Naive thymus-derived CD4-positive, alpha-beta T cell (primary cell): ENCODE results near the gene SLF1. TPM values are rescaled to one million over a fixed set of nuclear protein-coding genes. Genes with fewer than 3 reads are reported as not detected.

Experiments used
- ATAC-seq: fragments of 150-1000 bp; cut with Tn5 transposase; 2 replicates; pipeline ENCODE4 v1.10.0; 2021; ENCODE audit warnings: mild to moderate bottlenecking, moderate library complexity
- CTCF ChIA-PET: fragments of 350-600 bp; sonication (Branson Sonifier 250); formaldehyde crosslinking; loops from one replicate; lab custom pipeline; 2021; ENCODE audit warnings: antibody characterized with exemption; lab: Charles Lee
- POLR2A ChIA-PET: fragments of 350-600 bp; sonication (Branson Sonifier 250); formaldehyde crosslinking; loops from one replicate; lab custom pipeline; 2021; ENCODE audit warnings: antibody characterized with exemption, inconsistent platforms; lab: Charles Lee
- DNase-seq, 9 donors: peaks; one replicate each; pipeline versions ENCODE4 v3.0.0 to v3.0.0-alpha.2; 2020 to 2022; ENCODE audit warnings: mixed read lengths in 1 of 9
- H3K27ac ChIP-seq: one replicate; pipeline ENCODE4 v1.7.0; 2013; ENCODE audit warnings: mild to moderate bottlenecking, low read depth, low read length, moderate library complexity
- H3K27me3 ChIP-seq, 2 donors: one replicate each; pipeline ENCODE4 v1.7.0; 2013; ENCODE audit warnings: low read length in 2 of 2, mild to moderate bottlenecking in 2 of 2, moderate library complexity in 2 of 2; ENCODE audit not compliant: control insufficient read depth in 2 of 2, insufficient read depth in 2 of 2
- H3K36me3 ChIP-seq, 3 experiments: 1 replicate in 2 of 3; 2 replicates in 1 of 3; pipeline ENCODE4 v1.7.0; 2013; ENCODE audit warnings: low read length in 3 of 3, mild to moderate bottlenecking in 3 of 3, moderate library complexity in 1 of 3; ENCODE audit not compliant: insufficient read depth in 3 of 3, control insufficient read depth in 2 of 3
- H3K4me1 ChIP-seq, 2 donors: one replicate each; pipeline ENCODE4 v1.7.0; 2013; ENCODE audit warnings: low read length in 2 of 2, mild to moderate bottlenecking in 2 of 2, moderate library complexity in 1 of 2; ENCODE audit not compliant: control insufficient read depth in 2 of 2, insufficient read depth in 2 of 2
- H3K4me3 ChIP-seq: 2 replicates; pipeline ENCODE4 v1.7.0; 2013; ENCODE audit warnings: mild to moderate bottlenecking, low read length
- H3K9me3 ChIP-seq, 3 experiments: 1 replicate in 2 of 3; 2 replicates in 1 of 3; pipeline ENCODE4 v1.7.0; 2013; ENCODE audit warnings: low read length in 3 of 3; ENCODE audit not compliant: control insufficient read depth in 2 of 3
- H3K27ac Mint-ChIP-seq, 9 donors: one replicate each; pipeline ENCODE4 v1.8.0; 2020 to 2022; ENCODE audit warnings: mixed read lengths in 9 of 9, mild to moderate bottlenecking in 8 of 9, moderate library complexity in 5 of 9, inconsistent platforms in 2 of 9
- H3K27me3 Mint-ChIP-seq, 5 donors: one replicate each; pipeline ENCODE4 v1.8.0; 2021 to 2022; ENCODE audit warnings: mixed read lengths in 5 of 5, mild to moderate bottlenecking in 1 of 5
- H3K36me3 Mint-ChIP-seq, 5 donors: one replicate each; pipeline ENCODE4 v1.8.0; 2020 to 2022; ENCODE audit warnings: mixed read lengths in 5 of 5, mild to moderate bottlenecking in 3 of 5, inconsistent platforms in 1 of 5
- H3K4me1 Mint-ChIP-seq, 7 donors: one replicate each; pipeline ENCODE4 v1.8.0; 2020 to 2022; ENCODE audit warnings: mixed read lengths in 7 of 7, mild to moderate bottlenecking in 3 of 7, inconsistent platforms in 1 of 7
- H3K4me3 Mint-ChIP-seq, 10 donors: one replicate each; pipeline ENCODE4 v1.8.0; 2020 to 2022; ENCODE audit warnings: mild to moderate bottlenecking in 10 of 10, mixed read lengths in 10 of 10, moderate library complexity in 6 of 10, inconsistent platforms in 2 of 10
- H3K9me3 Mint-ChIP-seq, 11 donors: one replicate each; pipeline ENCODE4 v1.8.0; 2020 to 2022; ENCODE audit warnings: mixed read lengths in 11 of 11, mild to moderate bottlenecking in 4 of 11, inconsistent platforms in 1 of 11, moderate library complexity in 1 of 11
- intact Hi-C, 2 donors: fragments of 100-400 bp; cut with micrococcal nuclease; formaldehyde crosslinking; loops; one replicate each; pipeline ENCODE4 v1.15.1; 2023
- polyA plus RNA-seq, 2 donors: library from polyadenylated mRNA; unstranded; fragments of 300-500 nt; fragmentation: Illumina TruSeq; gene quantifications; one replicate each; pipeline ENCODE4 v1.2.3, GENCODE V29; 2021
- total RNA-seq, 6 experiments: library from RNA in 5 of 6; stranded (reverse) in 5 of 6; gene quantifications; 1 replicate in 5 of 6; 2 replicates in 1 of 6; pipeline ENCODE4 v1.2.3 and lab custom pipeline; 2021 to 2026

SLF1 gene
- total and polyA plus RNA-seq, 7 experiments from 2014 or later, result 3.6 to 13.4 (median 8.2) TPM

DNA sequence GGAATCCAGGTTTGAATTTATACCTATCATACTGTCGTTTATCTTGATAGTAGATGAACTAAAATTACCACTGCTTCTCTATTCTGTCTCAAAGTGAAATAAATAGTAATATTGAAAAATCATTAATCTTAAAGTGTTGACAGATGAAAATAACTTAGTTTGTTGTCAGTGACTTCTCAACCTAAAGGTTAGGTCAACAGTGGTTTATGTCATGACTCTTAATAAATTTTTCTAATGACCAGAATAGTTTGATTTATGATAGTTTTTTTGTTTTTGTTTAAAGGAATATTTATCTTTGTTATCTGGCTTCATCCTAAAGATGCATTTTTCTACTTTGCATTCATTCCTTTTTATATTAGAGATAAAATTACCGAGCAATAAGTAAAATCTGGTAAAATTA is 81.1 kb downstream of the SLF1 start:
- Histone ChIP-seq H3K27me3 (no peaks in the 10 kb centered on the region), H3K27ac (no peak overlapping the region), H3K4me3 (no peak overlapping the region), H3K4me1 (no peaks in the 10 kb centered on the region), H3K36me3 (peaks cover 0 to 7% (median 5%) of the 10 kb centered on the region in 3 experiments), H3K9me3 (no peaks in the 10 kb centered on the region)
- Mint-ChIP-seq H3K27ac (no peak overlapping the region), H3K27me3 (no peaks in the 10 kb centered on the region), H3K9me3 (no peaks in the 10 kb centered on the region), H3K36me3 (peaks cover 0 to 16% (median 5%) of the 10 kb centered on the region in 5 donors), H3K4me3 (no peak overlapping the region), H3K4me1 (peaks cover 0 to 10% (median 0%) of the 10 kb centered on the region in 7 donors)
- DNase-seq (no peak), ATAC-seq (no peak)
- intact Hi-C loops, result no loop called here
- ChIA-PET POLR2A (no interaction called here), CTCF (no interaction called here)

DNA sequence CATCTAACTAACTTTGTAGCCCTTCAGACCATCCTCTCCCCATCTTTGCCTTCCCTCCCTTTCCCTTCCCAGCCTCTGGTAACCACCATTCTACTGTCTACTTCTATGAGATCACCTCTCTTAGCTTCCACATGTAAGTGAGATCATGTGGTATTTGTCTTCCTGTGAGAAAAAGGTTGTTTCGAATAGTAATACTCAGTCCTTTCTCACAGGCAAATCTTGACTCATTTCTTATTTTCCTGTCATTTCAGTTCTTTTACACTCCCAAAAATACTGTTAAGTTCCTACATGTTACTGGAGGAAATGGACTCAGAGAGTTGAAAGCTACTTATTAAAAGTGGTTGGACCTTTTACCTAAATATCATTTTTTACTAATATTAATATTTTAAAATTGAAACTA is 82.1 kb downstream of the SLF1 start:
- H3K4me3 ChIP-seq, result no peak overlapping the region
- intact Hi-C loops, result no loop called here
- ATAC-seq (no peak), DNase-seq (no peak)
- Mint-ChIP-seq H3K36me3 (peaks cover 0 to 9% (median 5%) of the 10 kb centered on the region in 5 donors), H3K4me3 (no peak overlapping the region), H3K4me1 (peaks cover 0 to 10% (median 0%) of the 10 kb centered on the region in 7 donors), H3K9me3 (no peaks in the 10 kb centered on the region), H3K27ac (peak overlapping the region in 1 of 9 donors; percentile 36), H3K27me3 (no peaks in the 10 kb centered on the region)
- ChIA-PET POLR2A (no interaction called here), CTCF (no interaction called here)
- H3K36me3 ChIP-seq, result no peaks in the 10 kb centered on the region
- H3K4me1 ChIP-seq, result no peaks in the 10 kb centered on the region
- no peaks in the 10 kb centered on the region for H3K27me3 ChIP-seq
- H3K27ac ChIP-seq, result no peak overlapping the region
- no peaks in the 10 kb centered on the region for H3K9me3 ChIP-seq

DNA sequence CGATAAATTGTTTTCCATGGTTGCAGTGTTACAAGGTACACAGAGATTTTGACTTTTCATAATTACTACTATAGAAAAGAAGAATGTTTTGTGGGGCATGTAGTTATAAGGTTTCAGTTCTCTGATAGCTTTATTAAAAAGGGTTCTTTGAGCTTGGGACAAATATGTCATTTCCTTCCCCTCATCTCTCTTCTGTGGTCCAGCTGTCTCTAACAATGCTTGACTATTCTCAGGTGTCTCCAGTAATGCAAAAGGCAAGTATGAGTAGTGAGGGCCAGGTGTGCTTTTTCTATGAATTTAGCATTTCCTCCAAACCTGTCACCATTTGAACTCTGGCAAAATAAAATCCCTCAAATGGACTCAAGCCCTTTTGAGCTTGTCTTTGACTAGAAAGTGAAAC is 84.3 kb downstream of the SLF1 start:
- H3K36me3 ChIP-seq, result no peaks in the 10 kb centered on the region
- CTCF ChIA-PET, result no interaction called here
- intact Hi-C loops, result no loop called here
- no peak overlapping the region for H3K27ac ChIP-seq
- H3K4me3 ChIP-seq, result no peak overlapping the region
- Mint-ChIP-seq H3K9me3 (no peaks in the 10 kb centered on the region), H3K36me3 (peaks cover 0 to 13% (median 5%) of the 10 kb centered on the region in 5 donors), H3K27me3 (no peaks in the 10 kb centered on the region), H3K27ac (peak overlapping the region in 3 of 9 donors; percentile 14 to 48 (median 39)), H3K4me3 (no peak overlapping the region), H3K4me1 (peaks cover 0 to 12% (median 0%) of the 10 kb centered on the region in 7 donors)
- no peaks in the 10 kb centered on the region for H3K4me1 ChIP-seq
- DNase-seq (no peak), ATAC-seq (no peak)
- H3K9me3 ChIP-seq, result no peaks in the 10 kb centered on the region
- no peaks in the 10 kb centered on the region for H3K27me3 ChIP-seq
- POLR2A ChIA-PET, result no interaction called here

DNA sequence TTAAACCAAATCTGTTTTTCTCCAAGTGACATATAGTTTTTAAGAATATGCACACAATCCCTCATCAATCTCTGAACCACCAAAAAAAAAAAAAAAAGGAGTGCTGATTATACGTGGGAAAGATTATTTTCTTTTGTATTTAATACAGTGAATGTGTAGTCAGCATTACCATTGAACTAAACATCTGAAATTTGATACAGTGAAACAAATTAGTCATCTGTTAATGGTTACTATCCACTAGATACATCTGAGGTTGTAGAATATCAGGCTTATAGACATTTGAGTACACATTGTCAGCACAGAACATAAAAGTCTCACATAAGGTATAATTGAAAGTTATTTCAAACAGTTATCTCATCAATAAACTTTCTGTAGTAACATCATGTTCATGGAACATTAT is 87.0 kb downstream of the SLF1 start:
- POLR2A ChIA-PET, result no interaction called here
- Mint-ChIP-seq H3K36me3 (peaks cover 0 to 29% (median 15%) of the 10 kb centered on the region in 5 donors), H3K4me1 (peaks cover 0 to 11% (median 0%) of the 10 kb centered on the region in 7 donors), H3K9me3 (no peaks in the 10 kb centered on the region), H3K27ac (no peak overlapping the region), H3K4me3 (no peak overlapping the region), H3K27me3 (no peaks in the 10 kb centered on the region)
- intact Hi-C loops, result no loop called here
- ATAC-seq, result no peak
- Histone ChIP-seq H3K4me3 (no peak overlapping the region), H3K27ac (no peak overlapping the region), H3K27me3 (no peaks in the 10 kb centered on the region), H3K4me1 (no peaks in the 10 kb centered on the region), H3K9me3 (no peaks in the 10 kb centered on the region), H3K36me3 (no peaks in the 10 kb centered on the region)
- CTCF ChIA-PET, result no interaction called here
- DNase-seq, result no peak

DNA sequence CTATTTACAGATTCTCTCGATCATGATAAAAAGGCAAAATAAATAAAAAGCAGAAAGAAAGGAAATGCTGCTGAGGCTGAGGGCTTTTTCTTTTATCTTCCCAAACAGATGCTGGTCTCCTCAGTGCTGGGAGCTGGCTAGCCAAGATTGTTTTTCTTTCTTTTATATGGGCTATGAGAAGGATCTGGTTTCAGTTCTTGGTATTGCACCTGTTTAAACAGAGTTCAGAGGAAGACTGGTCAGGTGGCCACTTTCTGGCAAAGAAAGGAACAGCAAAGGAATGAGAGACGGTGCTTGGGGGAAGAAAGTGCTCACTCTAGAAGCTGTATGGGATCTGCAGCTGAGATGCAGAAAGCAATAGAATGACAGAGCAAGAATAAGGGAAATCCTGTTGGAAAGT is 88.9 kb downstream of the SLF1 start:
- Histone ChIP-seq H3K27ac (no peak overlapping the region), H3K36me3 (no peaks in the 10 kb centered on the region), H3K9me3 (no peaks in the 10 kb centered on the region), H3K27me3 (no peaks in the 10 kb centered on the region), H3K4me3 (no peak overlapping the region), H3K4me1 (no peaks in the 10 kb centered on the region)
- intact Hi-C loops, result no loop called here
- ChIA-PET POLR2A (no interaction called here), CTCF (no interaction called here)
- Mint-ChIP-seq H3K4me3 (no peak overlapping the region), H3K9me3 (no peaks in the 10 kb centered on the region), H3K27ac (no peak overlapping the region), H3K36me3 (peaks cover 3 to 43% (median 21%) of the 10 kb centered on the region in 5 donors), H3K4me1 (peaks cover 0 to 8% (median 0%) of the 10 kb centered on the region in 7 donors), H3K27me3 (no peaks in the 10 kb centered on the region)
- DNase-seq (no peak), ATAC-seq (no peak)

DNA sequence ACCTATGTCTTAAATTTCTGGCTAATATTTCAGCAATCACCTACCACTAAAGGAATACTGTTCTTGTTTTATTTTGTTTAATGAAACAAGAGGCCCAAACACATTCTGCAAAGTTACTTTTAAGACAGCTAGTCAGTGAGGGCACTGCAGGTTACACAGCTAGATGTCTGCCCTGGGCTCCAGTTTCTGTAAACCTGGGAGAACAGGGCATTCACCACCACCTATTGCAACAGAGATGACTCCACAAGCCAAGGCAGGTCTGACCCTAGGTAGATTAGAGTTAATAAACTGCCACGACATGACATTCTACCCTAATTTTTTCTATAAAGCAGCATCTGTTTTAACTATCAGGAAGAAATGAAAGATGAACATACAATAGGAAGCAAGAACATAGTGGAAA is 90.8 kb downstream of the SLF1 start:
- Histone ChIP-seq H3K4me3 (no peak overlapping the region), H3K27me3 (no peaks in the 10 kb centered on the region), H3K36me3 (no peaks in the 10 kb centered on the region), H3K27ac (no peak overlapping the region), H3K9me3 (no peaks in the 10 kb centered on the region), H3K4me1 (no peaks in the 10 kb centered on the region)
- CTCF ChIA-PET, result no interaction called here
- no peak overlapping the region for H3K4me3 Mint-ChIP-seq
- intact Hi-C loops, result no loop called here
- DNase-seq, result no peak
- H3K27ac Mint-ChIP-seq, result no peak overlapping the region
- H3K27me3 Mint-ChIP-seq, result no peaks in the 10 kb centered on the region
- H3K36me3 Mint-ChIP-seq, result peaks cover 10 to 51% (median 28%) of the 10 kb centered on the region in 5 donors
- POLR2A ChIA-PET, result no interaction called here
- ATAC-seq, result no peak
- peaks cover 0 to 2% (median 0%) of the 10 kb centered on the region in 7 donors for H3K4me1 Mint-ChIP-seq
- H3K9me3 Mint-ChIP-seq, result no peaks in the 10 kb centered on the region

DNA sequence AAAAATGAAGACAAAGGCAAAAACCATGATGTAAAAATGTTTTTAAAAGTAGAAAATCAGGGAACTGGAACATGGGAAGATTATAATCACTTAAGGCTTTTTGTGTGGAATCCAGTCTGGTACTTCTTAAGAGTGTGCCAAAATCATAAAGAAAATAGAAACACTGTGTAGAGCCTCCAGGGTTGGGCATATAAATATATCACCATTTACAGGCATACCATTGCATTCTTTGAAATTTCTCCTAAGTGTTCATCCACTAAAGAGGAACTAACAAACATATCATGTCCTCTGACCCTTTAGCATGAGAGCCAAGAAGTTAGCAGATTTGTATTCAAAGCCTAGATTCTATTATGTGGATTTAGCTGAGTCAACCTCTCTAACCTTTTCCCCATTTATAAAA is 93.3 kb downstream of the SLF1 start:
- peaks cover 0 to 2% (median 0%) of the 10 kb centered on the region in 7 donors for H3K4me1 Mint-ChIP-seq
- H3K27me3 ChIP-seq, result no peaks in the 10 kb centered on the region
- H3K9me3 ChIP-seq, result no peaks in the 10 kb centered on the region
- H3K27me3 Mint-ChIP-seq, result no peaks in the 10 kb centered on the region
- H3K36me3 Mint-ChIP-seq, result peaks cover 10 to 51% (median 28%) of the 10 kb centered on the region in 5 donors
- no peak overlapping the region for H3K27ac Mint-ChIP-seq
- ATAC-seq (no peak), DNase-seq (no peak)
- no peak overlapping the region for H3K27ac ChIP-seq
- intact Hi-C loops, result no loop called here
- no peaks in the 10 kb centered on the region for H3K36me3 ChIP-seq
- no peaks in the 10 kb centered on the region for H3K9me3 Mint-ChIP-seq
- no peaks in the 10 kb centered on the region for H3K4me1 ChIP-seq
- H3K4me3 ChIP-seq, result no peak overlapping the region
- no peak overlapping the region for H3K4me3 Mint-ChIP-seq
- POLR2A ChIA-PET, result no interaction called here
- CTCF ChIA-PET, result no interaction called here
